Heart left ventricle (tissue), 16 donors: ENCODE data around the gene CALM3. TPM values are rescaled to one million over a fixed set of nuclear protein-coding genes. Genes with fewer than 3 reads are reported as not detected.

Source experiments
- ATAC-seq, 4 donors: fragments of 200-7000 bp; cut with Tn5 transposase; one replicate each; pipeline ENCODE4 v1.9.1; 2020 to 2022; ENCODE audit warnings: moderate library complexity in 4 of 4, mild to moderate bottlenecking in 3 of 4, moderate number of reproducible peaks in 1 of 4
- DNase-seq, 5 donors: peaks; one replicate each; pipeline ENCODE4 v3.0.0-alpha.2; 2020
- H3K27ac ChIP-seq, 12 donors: fragments of 200-600 bp; sonication (generic) in 4 of 12; one replicate each; pipeline versions ENCODE4 v1.5.0 to v1.8.0; 2016 to 2022; ENCODE audit warnings: mild to moderate bottlenecking in 2 of 12
- H3K27me3 ChIP-seq, 9 donors: fragments of 200-600 bp; sonication (generic) in 2 of 9; one replicate each; pipeline versions ENCODE4 v1.5.1 to v1.8.0; 2016 to 2022; ENCODE audit warnings: mild to moderate bottlenecking in 3 of 9
- H3K36me3 ChIP-seq, 9 donors: fragments of 200-600 bp; sonication (generic) in 2 of 9; one replicate each; pipeline versions ENCODE4 v1.5.0 to v1.8.0; 2018 to 2022; ENCODE audit warnings: mild to moderate bottlenecking in 2 of 9
- H3K4me1 ChIP-seq, 12 donors: fragments of 200-600 bp; sonication (generic) in 4 of 12; one replicate each; pipeline versions ENCODE4 v1.5.0 to v1.8.0; 2016 to 2022; ENCODE audit warnings: mild to moderate bottlenecking in 3 of 12
- H3K4me3 ChIP-seq, 12 donors: fragments of 200-600 bp; sonication (generic) in 4 of 12; one replicate each; pipeline versions ENCODE4 v1.5.0 to v1.8.0; 2017 to 2022; ENCODE audit warnings: mild to moderate bottlenecking in 9 of 12, moderate library complexity in 4 of 12
- H3K9me3 ChIP-seq, 12 donors: fragments of 200-600 bp; sonication (generic) in 4 of 12; one replicate each; pipeline versions ENCODE4 v1.5.0 to v1.8.0; 2016 to 2022; ENCODE audit warnings: mild to moderate bottlenecking in 1 of 12
- POLR2A ChIP-seq, 2 donors: fragments of 450-650 bp; IDR thresholded peaks; one replicate each; pipeline ENCODE4 v1.6.1; 2017; ENCODE audit warnings: antibody characterized with exemption in 2 of 2, mild to moderate bottlenecking in 2 of 2, moderate library complexity in 2 of 2
- WGBS, 4 donors: extraction: QIAGEN DNeasy Blood & Tissue Kit in 2 of 4; methylation state at CpG; one replicate each; pipeline versions ENCODE4 v1.1.5 to v1.1.7; 2013 to 2018; 5-methylcytosine and 5-hydroxymethylcytosine counted together
- intact Hi-C, 10 donors: fragments of 100-400 bp; cut with DNase I; formaldehyde crosslinking; loops; one replicate each; pipeline versions ENCODE4 v1.11.1 to v1.14.2; 2022
- polyA plus RNA-seq, 2 donors: library from polyadenylated mRNA; stranded (reverse); fragments of 200-250 nt; gene quantifications; one replicate each; pipeline ENCODE4 v1.2.3, GENCODE V29; 2013
- total RNA-seq, 9 donors: library from RNA; depleted of rRNA in 2 of 9; stranded (reverse); fragments of >200 nt in 2 of 9; fragmentation: NEBNext Ultra II Directional in 3 of 9; extraction: Animal tissue kit (Norgen Biotek cat#: 25700) in 3 of 9; gene quantifications; one replicate each; pipeline versions ENCODE4 v1.1.0 to v1.2.4, GENCODE V29; 2016 to 2023
- TF ChIP-seq, protein P1 (sequence below), 12 donors: fragments of 200-600 bp; sonication (generic) in 4 of 12; IDR thresholded peaks; one replicate each; pipeline versions ENCODE4 v1.5.0 to v1.8.0; 2018 to 2022; ENCODE audit warnings: antibody characterized with exemption in 12 of 12, mild to moderate bottlenecking in 5 of 12
- donor health status: ischemic (EF 13 %, LVEDD 7.1; RV severe dilation, severe dysfunction).
- donor health status: healthy with polysubstance abuse.
- donor health status: DM: no; HTN: yes; CAD: no.
- donor health status: DM: no; HTN: no; CAD: no.
- donor health status: ischemic (EF 25% LVEDD 6.9; RV normal size, moderate dysfunction).
- donor health status: ischemic (EF 25% LVEDD 5.7; RV mildly dilated, moderate dysfunction).
- donor health status: healthy.
- donor health status: DM: yes; HTN: yes; CAD: no.
- donor health status: ischemic (EF 35%, LVEDD 5.7; RV mildly dilated, moderate dysfunction).
- donor health status: nonischemic (EF 11% LVEDD 7.7; RV severe dilation, severe dysfunction).
- donor health status: DM: yes; HTN: yes; CAD: no.
- donor health status: PGD.
- donor health status: ischemic (EF 29% LVEDD 5.4; RV normal size, mild dysfunction).
- donor health status: nonischemic (EF 23%, LVEDD 6.1; RV moderate dilation, normal function).

Gene CALM3
- total and polyA plus RNA-seq, 11 donors, result 204 to 417 (median 290) TPM

DNA sequence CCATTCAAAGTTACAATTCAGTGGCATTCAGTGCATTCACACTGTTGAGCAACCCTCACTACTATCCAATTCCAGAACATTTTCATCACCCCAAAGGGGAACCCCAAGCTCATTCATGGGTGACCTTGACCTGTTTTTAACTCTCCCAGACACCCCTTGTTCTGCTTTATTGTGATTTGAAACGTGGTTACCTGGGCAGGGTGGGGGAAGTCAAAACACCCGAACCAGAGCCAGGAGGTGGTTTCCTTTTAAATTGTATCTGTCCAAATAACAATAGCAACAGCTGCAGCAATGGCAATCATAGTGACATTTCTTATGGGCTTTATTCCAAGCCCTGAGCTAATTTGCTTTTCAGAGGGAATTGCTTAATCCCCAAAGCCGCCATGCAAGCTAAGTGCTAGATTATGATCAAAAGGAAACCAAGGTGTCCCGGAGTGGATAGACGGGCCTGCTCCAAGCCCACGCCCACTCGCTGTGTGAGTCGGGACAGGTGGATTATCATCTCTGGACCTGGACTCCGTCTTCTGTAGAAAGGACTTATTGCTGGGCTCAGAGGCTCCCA lies 17.6 kb downstream of the CALM3 start:
- WGBS, 4 donors, result 29 to 42% (median 33%) methylated on average over 9 of the region's 9 CpGs
- ATAC-seq (peak; percentile 22 to 54 (median 27)), DNase-seq (peak in 2 of 5 donors; percentile 14 to 18)
- peaks cover 0 to 70% (median 54%) of the 10 kb centered on the region in 12 donors for H3K4me1 ChIP-seq
- no peaks in the 10 kb centered on the region for H3K36me3 ChIP-seq
- H3K4me3 ChIP-seq, result no peak overlapping the region
- intact Hi-C loops, result loop anchor here in 2 of 10 donors (10.0 kb wide), 2 partner anchors 126 to 226 kb away; partner anchors contain the start of genes FKRP (in 1 of the 2) and STRN4 (in 1 of the 2)
- peak overlapping the region in 11 of 12 donors; percentile 8 to 79 (median 43) for H3K27ac ChIP-seq
- no peaks in the 10 kb centered on the region for H3K9me3 ChIP-seq
- H3K27me3 ChIP-seq, result no peaks in the 10 kb centered on the region
- TF ChIP-seq POLR2A (IDR thresholded peaks at IDR 0.05), result no peak
- TF ChIP-seq, protein P1, sequence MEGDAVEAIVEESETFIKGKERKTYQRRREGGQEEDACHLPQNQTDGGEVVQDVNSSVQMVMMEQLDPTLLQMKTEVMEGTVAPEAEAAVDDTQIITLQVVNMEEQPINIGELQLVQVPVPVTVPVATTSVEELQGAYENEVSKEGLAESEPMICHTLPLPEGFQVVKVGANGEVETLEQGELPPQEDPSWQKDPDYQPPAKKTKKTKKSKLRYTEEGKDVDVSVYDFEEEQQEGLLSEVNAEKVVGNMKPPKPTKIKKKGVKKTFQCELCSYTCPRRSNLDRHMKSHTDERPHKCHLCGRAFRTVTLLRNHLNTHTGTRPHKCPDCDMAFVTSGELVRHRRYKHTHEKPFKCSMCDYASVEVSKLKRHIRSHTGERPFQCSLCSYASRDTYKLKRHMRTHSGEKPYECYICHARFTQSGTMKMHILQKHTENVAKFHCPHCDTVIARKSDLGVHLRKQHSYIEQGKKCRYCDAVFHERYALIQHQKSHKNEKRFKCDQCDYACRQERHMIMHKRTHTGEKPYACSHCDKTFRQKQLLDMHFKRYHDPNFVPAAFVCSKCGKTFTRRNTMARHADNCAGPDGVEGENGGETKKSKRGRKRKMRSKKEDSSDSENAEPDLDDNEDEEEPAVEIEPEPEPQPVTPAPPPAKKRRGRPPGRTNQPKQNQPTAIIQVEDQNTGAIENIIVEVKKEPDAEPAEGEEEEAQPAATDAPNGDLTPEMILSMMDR (IDR thresholded peaks at IDR 0.05), result no peak

- H3K27me3 ChIP-seq, result no peaks in the 10 kb centered on the region
- no peak for ATAC-seq
- no peak for TF ChIP-seq POLR2A (IDR thresholded peaks at IDR 0.05)
- TF ChIP-seq, protein P1 (IDR thresholded peaks at IDR 0.05), result no peak
- 90 to 97% (median 91%) methylated on average over 3 of the region's 3 CpGs for WGBS, 4 donors
- no peak for DNase-seq
- intact Hi-C loops, result no loop called here
- no peaks in the 10 kb centered on the region for H3K9me3 ChIP-seq
- no peaks in the 10 kb centered on the region for H3K36me3 ChIP-seq
- peak overlapping the region in 10 of 12 donors; percentile 30 to 79 (median 72) for H3K27ac ChIP-seq
- peak overlapping the region in 1 of 12 donors; percentile 44 for H3K4me3 ChIP-seq
- peaks cover 0 to 75% (median 51%) of the 10 kb centered on the region in 12 donors for H3K4me1 ChIP-seq
Observed at GRCh38 chr19:46620267-46620666, 19.1 kb downstream of the CALM3 start.

- H3K9me3 ChIP-seq, result no peaks in the 10 kb centered on the region
- H3K36me3 ChIP-seq, result no peaks in the 10 kb centered on the region
- WGBS, 4 donors, result 45 to 57% (median 53%) methylated on average over 6 of the region's 6 CpGs
- intact Hi-C loops, result no loop called here
- H3K27me3 ChIP-seq, result no peaks in the 10 kb centered on the region
- peaks cover 0 to 79% (median 55%) of the 10 kb centered on the region in 12 donors for H3K4me1 ChIP-seq
- peak overlapping the region in 8 of 12 donors; percentile 20 to 54 (median 47) for H3K4me3 ChIP-seq
- H3K27ac ChIP-seq, result peak overlapping the region; percentile 36 to 79 (median 66)
- no peak for TF ChIP-seq POLR2A (IDR thresholded peaks at IDR 0.05)
- DNase-seq, result peak in 2 of 5 donors; percentile 39 to 61
- peak in 1 of 4 donors; percentile 0 for ATAC-seq
Observed at GRCh38 chr19:46620716-46621115, 19.6 kb downstream of the CALM3 start.

DNA sequence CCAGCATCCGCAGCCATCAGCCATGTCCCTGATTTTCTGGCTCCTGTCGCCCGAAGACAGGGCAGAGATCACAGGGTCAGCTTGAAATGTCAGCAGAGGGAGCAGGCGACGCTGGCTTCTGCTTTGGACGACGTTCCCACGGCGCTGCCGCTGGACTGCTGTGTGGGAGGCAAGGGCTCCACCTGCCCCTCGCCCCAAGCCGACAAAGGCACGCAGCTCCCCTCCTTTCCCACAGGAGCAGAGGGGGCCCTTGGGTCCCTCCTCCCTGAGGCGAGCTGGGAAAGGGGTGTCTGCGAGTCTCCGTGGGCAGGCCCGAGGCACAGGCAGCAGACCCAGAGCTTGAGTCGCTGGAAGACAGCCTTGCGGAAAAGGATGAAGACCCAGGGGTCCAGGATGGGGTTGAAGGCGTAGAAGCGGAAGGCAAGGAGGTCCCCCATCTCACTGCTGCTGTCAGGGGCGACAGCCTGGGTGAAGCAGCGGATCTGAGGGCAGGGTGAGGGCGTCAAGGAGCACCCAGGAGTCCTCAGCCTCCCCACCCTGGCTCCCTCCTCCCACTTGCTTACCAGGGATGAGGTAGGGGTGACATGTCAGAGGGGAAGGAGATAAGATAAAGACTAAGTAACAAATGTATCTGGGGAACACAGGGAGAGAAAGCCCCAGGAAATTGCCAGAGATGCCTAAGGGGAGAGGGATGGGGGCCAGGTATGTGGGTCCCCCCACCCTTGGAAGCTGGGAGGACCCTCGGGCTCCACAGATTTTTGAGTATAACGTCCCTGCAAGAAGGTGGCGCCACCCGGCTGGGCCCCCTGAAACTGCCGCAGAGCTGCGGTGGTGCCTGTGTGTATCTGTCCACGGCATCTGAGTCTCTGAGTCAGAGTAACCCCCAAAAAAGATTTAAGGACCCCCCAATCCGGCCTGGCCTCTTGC lies 20.3 kb downstream of the CALM3 start:
- Histone ChIP-seq H3K27me3 (no peaks in the 10 kb centered on the region), H3K27ac (peak overlapping the region; percentile 36 to 79 (median 66)), H3K4me1 (peaks cover 0 to 85% (median 60%) of the 10 kb centered on the region in 12 donors), H3K4me3 (peak overlapping the region in 9 of 12 donors; percentile 20 to 54 (median 44)), H3K36me3 (no peaks in the 10 kb centered on the region), H3K9me3 (no peaks in the 10 kb centered on the region)
- intact Hi-C loops, result no loop called here
- ATAC-seq (no peak), DNase-seq (peak in 3 of 5 donors; percentile 7 to 65 (median 34))
- no peak for TF ChIP-seq POLR2A (IDR thresholded peaks at IDR 0.05)
- TF ChIP-seq, protein P1 (IDR thresholded peaks at IDR 0.05), result no peak
- WGBS, 4 donors, result 63 to 77% (median 64%) methylated on average over 24 to 32 of the region's 32 CpGs
